GM12878 (cell line): ENCODE results near the gene HSP90AA1. TPM values are rescaled to one million over a fixed set of nuclear protein-coding genes. Genes with fewer than 3 reads are reported as not detected.

ENCODE experiments used
- BHLHE40 ChIP-seq, 2 experiments: fragments of 450-650 bp in 1 of 2; IDR thresholded peaks; 2 replicates each; pipeline ENCODE4 v1.6.1; 2011 to 2017; ENCODE audit warnings: low read depth in 2 of 2, borderline replicate concordance in 1 of 2, improper control_type of control experiment in 1 of 2, low read length in 1 of 2, mild to moderate bottlenecking in 1 of 2
- EED ChIP-seq: sonication (generic); IDR thresholded peaks from 2 replicates; pipeline ENCODE4 v1.6.1; 2016; ENCODE audit warnings: antibody characterized with exemption, low read depth
- EP300 ChIP-seq, 2 experiments: fragments of 150-350 bp in 1 of 2; IDR thresholded peaks; 2 replicates each; pipeline ENCODE4 v1.6.1; 2011 to 2012; ENCODE audit warnings: low read depth in 2 of 2, low read length in 2 of 2, borderline replicate concordance in 1 of 2, improper control_type of control experiment in 1 of 2, inconsistent platforms in 1 of 2; ENCODE audit not compliant: control insufficient read depth in 1 of 2
- IKZF1 ChIP-seq: fragments of 450-650 bp; conservative IDR thresholded peaks from 2 replicates; pipeline ENCODE4 v1.6.1; 2017; ENCODE audit warnings: antibody characterized with exemption, mild to moderate bottlenecking
- IKZF2 ChIP-seq, 2 experiments: fragments of 450-650 bp; IDR thresholded peaks; 2 replicates each; pipeline ENCODE4 v1.6.1; 2017; ENCODE audit warnings: mild to moderate bottlenecking in 2 of 2, moderate library complexity in 2 of 2
- LARP7 ChIP-seq: fragments of 450-650 bp; IDR thresholded peaks from 2 replicates; pipeline ENCODE4 v1.6.1; 2017; ENCODE audit warnings: mild to moderate bottlenecking
- NR2C2 ChIP-seq: IDR thresholded peaks from 2 replicates; pipeline ENCODE4 v1.6.1; 2011; ENCODE audit warnings: borderline replicate concordance, low read depth; ENCODE audit not compliant: control insufficient read depth, insufficient read length
- RAD21 ChIP-seq: IDR thresholded peaks from 2 replicates; pipeline ENCODE4 v1.6.1; 2011; ENCODE audit warnings: mild to moderate bottlenecking, low read depth, low read length, moderate library complexity; ENCODE audit not compliant: insufficient read depth
- SMAD5 ChIP-seq: IDR thresholded peaks from 2 replicates; pipeline ENCODE4 v1.6.1; 2016; ENCODE audit warnings: antibody characterized with exemption, low read depth
- SP1 ChIP-seq: IDR thresholded peaks from one replicate; pipeline ENCODE4 v1.6.1; 2011; ENCODE audit warnings: low read depth, low read length
- TCF7 ChIP-seq: IDR thresholded peaks from 2 replicates; pipeline ENCODE4 v1.6.1; 2014; ENCODE audit warnings: antibody characterized with exemption, borderline replicate concordance
- WRNIP1 ChIP-seq: IDR thresholded peaks from 2 replicates; pipeline ENCODE4 v1.6.1; 2011; ENCODE audit warnings: low read depth, low read length, improper control_type of control experiment, borderline replicate concordance
- YY1 ChIP-seq: IDR thresholded peaks from 2 replicates; pipeline ENCODE4 v1.6.1; 2011; ENCODE audit warnings: low read depth, mild to moderate bottlenecking, low read length
- ZNF384 ChIP-seq: IDR thresholded peaks from 2 replicates; pipeline ENCODE4 v1.6.1; 2012; ENCODE audit warnings: low read depth, mild to moderate bottlenecking, low read length, improper control_type of control experiment, borderline replicate concordance
- polyA plus RNA-seq, 11 experiments: library from polyadenylated mRNA; depleted of rRNA in 4 of 11; unstranded in 6 of 11; stranded (reverse) in 5 of 11; fragments of >200 nt; fragmentation: Nextera tagmentation in 4 of 11; fragmentation: Illumina TruSeq in 1 of 11; extraction: Ambion mirVana in 4 of 11; extraction: Trizol in 1 of 11; gene quantifications; 1 replicate in 1 of 11; 2 replicates in 10 of 11; pipeline versions ENCODE4 v1.2.1 to v1.2.3, GENCODE V29; 2011 to 2016; ENCODE audit warnings: inconsistent platforms in 2 of 11, missing spikeins in 2 of 11, low read depth in 1 of 11
- total RNA-seq, 4 experiments: library from RNA; depleted of rRNA in 3 of 4; stranded (reverse); fragments of >200 nt in 3 of 4; fragmentation: Illumina TruSeq in 1 of 4; extraction: Trizol in 1 of 4; gene quantifications; 2 replicates each; pipeline versions ENCODE4 v1.2.1 to v1.2.3, GENCODE V29; 2013 to 2021
- TF ChIP-seq, protein P1 (sequence below): fragments of 450-650 bp; IDR thresholded peaks from 2 replicates; pipeline ENCODE4 v1.6.1; 2017; ENCODE audit warnings: mild to moderate bottlenecking, moderate library complexity
- TF ChIP-seq, protein P2 (sequence below): fragments of 150-350 bp; IDR thresholded peaks from 2 replicates; pipeline ENCODE4 v1.6.1; 2014; ENCODE audit warnings: mild to moderate bottlenecking, low read depth, low read length
- TF ChIP-seq, protein P3 (sequence below): fragments of 450-650 bp; IDR thresholded peaks from 2 replicates; pipeline ENCODE4 v1.6.1; 2018; ENCODE audit warnings: borderline replicate concordance, mild to moderate bottlenecking; ENCODE audit not compliant: partially characterized antibody
- TF ChIP-seq, protein P4 (sequence below): fragments of 450-650 bp; IDR thresholded peaks from 2 replicates; pipeline ENCODE4 v1.6.1; 2017; ENCODE audit warnings: mild to moderate bottlenecking

HSP90AA1 gene
- total and polyA plus RNA-seq, 10 of the 15 experiments (the other 5 are each of a cell fraction or from before 2014, with no cell fraction given), result 262 to 1,315 (median 635) TPM

DNA sequence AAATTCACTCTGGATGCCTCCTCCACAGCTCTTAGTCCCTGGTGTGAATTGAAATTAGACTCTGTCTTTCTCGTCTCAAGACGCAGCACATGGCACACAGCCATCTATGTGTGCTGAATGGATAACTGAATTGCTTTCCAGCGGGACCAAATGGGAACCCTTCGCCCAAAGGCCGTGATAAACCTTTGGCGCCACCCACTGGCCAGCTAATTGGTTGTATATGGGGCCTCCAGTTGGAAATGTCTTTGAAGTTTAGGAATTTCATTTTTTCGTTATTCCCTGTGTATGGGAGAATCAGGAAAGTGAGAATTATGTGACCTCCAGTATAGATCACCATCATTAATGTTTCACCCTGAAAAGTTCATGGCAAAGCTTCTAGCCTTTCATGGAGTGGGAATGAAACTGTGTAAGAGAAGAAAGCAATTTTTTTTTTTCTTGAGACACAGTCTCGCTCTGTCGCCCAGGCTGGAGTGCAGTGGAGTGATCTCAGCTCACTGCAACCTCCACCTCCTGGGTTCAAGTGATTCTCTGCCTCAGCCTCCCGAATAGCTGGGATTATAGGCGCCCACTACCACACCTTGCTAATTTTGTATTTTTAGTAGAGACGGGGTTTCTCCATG lies 9.8 kb upstream of the HSP90AA1 start (continued):
- TF ChIP-seq LARP7, result 0 out of 2 replicates have a peak, but pooled peaks have one; percentile 21
- TF ChIP-seq, protein P1, sequence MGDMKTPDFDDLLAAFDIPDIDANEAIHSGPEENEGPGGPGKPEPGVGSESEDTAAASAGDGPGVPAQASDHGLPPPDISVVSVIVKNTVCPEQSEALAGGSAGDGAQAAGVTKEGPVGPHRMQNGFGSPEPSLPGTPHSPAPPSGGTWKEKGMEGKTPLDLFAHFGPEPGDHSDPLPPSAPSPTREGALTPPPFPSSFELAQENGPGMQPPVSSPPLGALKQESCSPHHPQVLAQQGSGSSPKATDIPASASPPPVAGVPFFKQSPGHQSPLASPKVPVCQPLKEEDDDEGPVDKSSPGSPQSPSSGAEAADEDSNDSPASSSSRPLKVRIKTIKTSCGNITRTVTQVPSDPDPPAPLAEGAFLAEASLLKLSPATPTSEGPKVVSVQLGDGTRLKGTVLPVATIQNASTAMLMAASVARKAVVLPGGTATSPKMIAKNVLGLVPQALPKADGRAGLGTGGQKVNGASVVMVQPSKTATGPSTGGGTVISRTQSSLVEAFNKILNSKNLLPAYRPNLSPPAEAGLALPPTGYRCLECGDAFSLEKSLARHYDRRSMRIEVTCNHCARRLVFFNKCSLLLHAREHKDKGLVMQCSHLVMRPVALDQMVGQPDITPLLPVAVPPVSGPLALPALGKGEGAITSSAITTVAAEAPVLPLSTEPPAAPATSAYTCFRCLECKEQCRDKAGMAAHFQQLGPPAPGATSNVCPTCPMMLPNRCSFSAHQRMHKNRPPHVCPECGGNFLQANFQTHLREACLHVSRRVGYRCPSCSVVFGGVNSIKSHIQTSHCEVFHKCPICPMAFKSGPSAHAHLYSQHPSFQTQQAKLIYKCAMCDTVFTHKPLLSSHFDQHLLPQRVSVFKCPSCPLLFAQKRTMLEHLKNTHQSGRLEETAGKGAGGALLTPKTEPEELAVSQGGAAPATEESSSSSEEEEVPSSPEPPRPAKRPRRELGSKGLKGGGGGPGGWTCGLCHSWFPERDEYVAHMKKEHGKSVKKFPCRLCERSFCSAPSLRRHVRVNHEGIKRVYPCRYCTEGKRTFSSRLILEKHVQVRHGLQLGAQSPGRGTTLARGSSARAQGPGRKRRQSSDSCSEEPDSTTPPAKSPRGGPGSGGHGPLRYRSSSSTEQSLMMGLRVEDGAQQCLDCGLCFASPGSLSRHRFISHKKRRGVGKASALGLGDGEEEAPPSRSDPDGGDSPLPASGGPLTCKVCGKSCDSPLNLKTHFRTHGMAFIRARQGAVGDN, result no peak
- TF ChIP-seq SP1, result no peak
- TF ChIP-seq ZNF384, result 0 out of 2 replicates have a peak, but pooled peaks have one; percentile 12
- TF ChIP-seq, protein P2, sequence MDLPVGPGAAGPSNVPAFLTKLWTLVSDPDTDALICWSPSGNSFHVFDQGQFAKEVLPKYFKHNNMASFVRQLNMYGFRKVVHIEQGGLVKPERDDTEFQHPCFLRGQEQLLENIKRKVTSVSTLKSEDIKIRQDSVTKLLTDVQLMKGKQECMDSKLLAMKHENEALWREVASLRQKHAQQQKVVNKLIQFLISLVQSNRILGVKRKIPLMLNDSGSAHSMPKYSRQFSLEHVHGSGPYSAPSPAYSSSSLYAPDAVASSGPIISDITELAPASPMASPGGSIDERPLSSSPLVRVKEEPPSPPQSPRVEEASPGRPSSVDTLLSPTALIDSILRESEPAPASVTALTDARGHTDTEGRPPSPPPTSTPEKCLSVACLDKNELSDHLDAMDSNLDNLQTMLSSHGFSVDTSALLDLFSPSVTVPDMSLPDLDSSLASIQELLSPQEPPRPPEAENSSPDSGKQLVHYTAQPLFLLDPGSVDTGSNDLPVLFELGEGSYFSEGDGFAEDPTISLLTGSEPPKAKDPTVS, result no peak
- TF ChIP-seq EP300 (IDR thresholded peaks at IDR 0.05; ENCODE audit: borderline replicate concordance in 1 of 2, control insufficient read depth in 1 of 2, low read depth in 2 of 2, low read length in 2 of 2), result no peak
- peak; percentile 37 to 59; a peak in 3 of 4 replicates for TF ChIP-seq IKZF2 (IDR thresholded peaks at IDR 0.05)
- TF ChIP-seq TCF7, result peak; percentile 70
- TF ChIP-seq RAD21, result peak; percentile 90
- TF ChIP-seq, protein P3, sequence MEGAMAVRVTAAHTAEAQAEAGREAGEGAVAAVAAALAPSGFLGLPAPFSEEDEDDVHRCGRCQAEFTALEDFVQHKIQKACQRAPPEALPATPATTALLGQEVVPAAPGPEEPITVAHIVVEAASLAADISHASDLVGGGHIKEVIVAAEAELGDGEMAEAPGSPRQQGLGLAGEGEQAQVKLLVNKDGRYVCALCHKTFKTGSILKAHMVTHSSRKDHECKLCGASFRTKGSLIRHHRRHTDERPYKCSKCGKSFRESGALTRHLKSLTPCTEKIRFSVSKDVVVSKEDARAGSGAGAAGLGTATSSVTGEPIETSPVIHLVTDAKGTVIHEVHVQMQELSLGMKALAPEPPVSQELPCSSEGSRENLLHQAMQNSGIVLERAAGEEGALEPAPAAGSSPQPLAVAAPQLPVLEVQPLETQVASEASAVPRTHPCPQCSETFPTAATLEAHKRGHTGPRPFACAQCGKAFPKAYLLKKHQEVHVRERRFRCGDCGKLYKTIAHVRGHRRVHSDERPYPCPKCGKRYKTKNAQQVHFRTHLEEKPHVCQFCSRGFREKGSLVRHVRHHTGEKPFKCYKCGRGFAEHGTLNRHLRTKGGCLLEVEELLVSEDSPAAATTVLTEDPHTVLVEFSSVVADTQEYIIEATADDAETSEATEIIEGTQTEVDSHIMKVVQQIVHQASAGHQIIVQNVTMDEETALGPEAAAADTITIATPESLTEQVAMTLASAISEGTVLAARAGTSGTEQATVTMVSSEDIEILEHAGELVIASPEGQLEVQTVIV, result no peak
- peak; percentile 43 for TF ChIP-seq IKZF1
- peak; percentile 44 for TF ChIP-seq EED
- TF ChIP-seq, protein P4, sequence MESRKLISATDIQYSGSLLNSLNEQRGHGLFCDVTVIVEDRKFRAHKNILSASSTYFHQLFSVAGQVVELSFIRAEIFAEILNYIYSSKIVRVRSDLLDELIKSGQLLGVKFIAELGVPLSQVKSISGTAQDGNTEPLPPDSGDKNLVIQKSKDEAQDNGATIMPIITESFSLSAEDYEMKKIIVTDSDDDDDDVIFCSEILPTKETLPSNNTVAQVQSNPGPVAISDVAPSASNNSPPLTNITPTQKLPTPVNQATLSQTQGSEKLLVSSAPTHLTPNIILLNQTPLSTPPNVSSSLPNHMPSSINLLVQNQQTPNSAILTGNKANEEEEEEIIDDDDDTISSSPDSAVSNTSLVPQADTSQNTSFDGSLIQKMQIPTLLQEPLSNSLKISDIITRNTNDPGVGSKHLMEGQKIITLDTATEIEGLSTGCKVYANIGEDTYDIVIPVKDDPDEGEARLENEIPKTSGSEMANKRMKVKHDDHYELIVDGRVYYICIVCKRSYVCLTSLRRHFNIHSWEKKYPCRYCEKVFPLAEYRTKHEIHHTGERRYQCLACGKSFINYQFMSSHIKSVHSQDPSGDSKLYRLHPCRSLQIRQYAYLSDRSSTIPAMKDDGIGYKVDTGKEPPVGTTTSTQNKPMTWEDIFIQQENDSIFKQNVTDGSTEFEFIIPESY, result no peak
- TF ChIP-seq NR2C2, result no peak
- TF ChIP-seq WRNIP1, result no peak
- TF ChIP-seq SMAD5, result no peak
- peak; percentile 56 for TF ChIP-seq YY1
- TF ChIP-seq BHLHE40 (IDR thresholded peaks at IDR 0.05; ENCODE audit: borderline replicate concordance in 1 of 2, low read depth in 2 of 2, low read length in 1 of 2), result 0 out of 4 replicates have a peak, but pooled peaks of 1 of the 2 experiments have one; percentile 16
